OCI-LY3 (cell line): ENCODE data around the gene MCRIP2.

Source experiments
- CTCF ChIP-seq: fragments of 200-600, 300-600 bp; sonication (generic); IDR thresholded peaks from 2 replicates; pipeline ENCODE4 v1.5.1; 2014; ENCODE audit warnings: antibody characterized with exemption, low read length, low read depth
- EZH2phosphoT487 ChIP-seq: fragments of 200-600 bp; shearing (Covaris generic); IDR thresholded peaks from 2 replicates; pipeline ENCODE4 v1.6.1; 2018; ENCODE audit warnings: antibody characterized with exemption, mixed run types, low read depth

- TF ChIP-seq CTCF (no peak), EZH2phosphoT487 (no peak)
Observed at GRCh38 chr16:695355-696089, 53.9 kb downstream of the MCRIP2 start.
